GM12878 (cell line): ENCODE data around the gene RPS15A. TPM values are rescaled to one million over a fixed set of nuclear protein-coding genes. Genes with fewer than 3 reads are reported as not detected.
"Not testable (repeated sequence)": the region's sequence is repeated elsewhere in the genome, so short reads cannot be mapped to it uniquely, and the experiment has no call there.

ENCODE experiments used
- ATAC-seq: fragments of 200-7000 bp; cut with Tn5 transposase; 3 replicates; pipeline ENCODE4 v1.9.1; 2020; ENCODE audit warnings: mild to moderate bottlenecking, moderate library complexity
- BruUV-seq: library from RNA; stranded (reverse); fragments of 400-500 nt; replicated peaks from 2 replicates; lab custom pipeline; 2021; lab: Mats Ljungman, UMichigan
- CTCF ChIA-PET: fragments of 300-600 bp; sonication (Branson Sonifier 250); formaldehyde crosslinking; extraction: SDS; loops from one replicate; lab custom pipeline; 2021; ENCODE audit warnings: inconsistent platforms; lab: Yijun Ruan, JAX
- POLR2A ChIA-PET: fragments of 350-600 bp; formaldehyde crosslinking; extraction: SDS; loops from one replicate; lab custom pipeline; 2021; ENCODE audit warnings: inconsistent platforms; lab: Charles Lee
- RAD21 ChIA-PET: fragments of 300-600 bp; sonication (Branson Sonifier 250); formaldehyde crosslinking; loops from one replicate; lab custom pipeline; 2023; ENCODE audit warnings: antibody characterized with exemption; ENCODE audit not compliant: unreplicated experiment; lab: Charles Lee
- SMC1A ChIA-PET: fragments of 300-600 bp; sonication (Branson Sonifier 250); formaldehyde crosslinking; loops from one replicate; lab custom pipeline; 2023; ENCODE audit not compliant: unreplicated experiment, uncharacterized antibody; lab: Charles Lee
- DNase-seq: peaks from one replicate; pipeline ENCODE4 v3.0.0-alpha.2; 2011; ENCODE audit warnings: low read depth, low spot score
- FAIRE-seq: peaks from 3 replicates; lab custom pipeline; 2011; peaks lifted over from hg19 to GRCh38; lab: Jason Lieb, UNC
- H2AFZ ChIP-seq: 2 replicates; pipeline ENCODE4 v1.6.0; 2011; ENCODE audit warnings: low read depth, low read length, control low read depth; ENCODE audit not compliant: control insufficient read depth
- H3K27ac ChIP-seq: 2 replicates; pipeline ENCODE4 v1.5.1; 2011; ENCODE audit warnings: control low read depth; ENCODE audit not compliant: control insufficient read depth, insufficient read depth
- H3K27me3 ChIP-seq, 2 experiments: replicated peaks in 1 of 2; 2 replicates each; pipeline versions ENCODE4 v1.6.0 to v1.6.1; 2011; ENCODE audit warnings: low read length in 1 of 2; ENCODE audit not compliant: control insufficient read depth in 2 of 2, insufficient read depth in 2 of 2
- H3K36me3 ChIP-seq, 2 experiments: 2 replicates each; pipeline ENCODE4 v1.5.1; 2011; ENCODE audit warnings: low read length in 1 of 2; ENCODE audit not compliant: control insufficient read depth in 2 of 2, insufficient read depth in 2 of 2
- H3K4me1 ChIP-seq: 2 replicates; pipeline ENCODE4 v1.6.1; 2011; ENCODE audit warnings: mild to moderate bottlenecking, low read length, moderate library complexity, mixed read lengths; ENCODE audit not compliant: control insufficient read depth, insufficient read depth
- H3K4me2 ChIP-seq: 2 replicates; pipeline ENCODE4 v1.6.0; 2011; ENCODE audit warnings: control low read depth; ENCODE audit not compliant: control insufficient read depth, insufficient read depth
- H3K4me3 ChIP-seq: fragments of 200-600 bp; sonication (generic); 2 replicates; pipeline ENCODE4 v1.5.1; 2016
- H3K79me2 ChIP-seq: 2 replicates; pipeline ENCODE4 v1.6.0; 2011; ENCODE audit warnings: low read length; ENCODE audit not compliant: control insufficient read depth, insufficient read depth
- H3K9ac ChIP-seq: 2 replicates; pipeline ENCODE4 v1.8.0; 2011; ENCODE audit warnings: low read length, control low read depth, mixed read lengths; ENCODE audit not compliant: control insufficient read depth, insufficient read depth
- H3K9me3 ChIP-seq: replicated peaks from 3 replicates; pipeline ENCODE4 v1.5.1; 2011; ENCODE audit warnings: mild to moderate bottlenecking, low read length; ENCODE audit not compliant: control insufficient read depth, insufficient read depth
- H4K20me1 ChIP-seq: 2 replicates; pipeline ENCODE4 v1.6.0; 2011; ENCODE audit not compliant: control insufficient read depth, insufficient read depth
- BCL11A ChIP-seq: IDR thresholded peaks from 2 replicates; pipeline ENCODE4 v1.6.1; 2011; ENCODE audit warnings: low read depth, low read length
- IKZF2 ChIP-seq, 2 experiments: fragments of 450-650 bp; IDR thresholded peaks; 2 replicates each; pipeline ENCODE4 v1.6.1; 2017; ENCODE audit warnings: mild to moderate bottlenecking in 2 of 2, moderate library complexity in 2 of 2
- JUNB ChIP-seq: IDR thresholded peaks from 2 replicates; pipeline ENCODE4 v1.6.1; 2016; ENCODE audit warnings: antibody characterized with exemption, mild to moderate bottlenecking
- MEF2A ChIP-seq: IDR thresholded peaks from 2 replicates; pipeline ENCODE4 v1.6.1; 2011; ENCODE audit warnings: low read depth, mild to moderate bottlenecking, low read length, moderate library complexity; ENCODE audit not compliant: insufficient read depth
- RUNX3 ChIP-seq: IDR thresholded peaks from 2 replicates; pipeline ENCODE4 v1.6.1; 2012; ENCODE audit warnings: low read length, inconsistent platforms
- ZBTB40 ChIP-seq: fragments of 450-650 bp; IDR thresholded peaks from 2 replicates; pipeline ENCODE4 v1.6.1; 2016; ENCODE audit warnings: mild to moderate bottlenecking, moderate library complexity, borderline replicate concordance
- WGBS: methylation state at CpG from one replicate; pipeline ENCODE4 v1.1.6; 2016; ENCODE audit warnings: low lambda C conversion rate; ENCODE audit not compliant: insufficient replicate concordance, insufficient coverage; ENCODE audit errors: missing lambda C conversion rate; 5-methylcytosine and 5-hydroxymethylcytosine counted together
- in situ Hi-C: fragments of 300-500 bp; cut with MboI; formaldehyde crosslinking; loops from 9 replicates; pipeline ENCODE4 v1.14.3; 2018; ENCODE audit warnings: mixed read lengths
- intact Hi-C: fragments of 100-400 bp; cut with micrococcal nuclease; formaldehyde crosslinking; loops from one replicate; pipeline ENCODE4 v1.14.2; 2022; ENCODE audit not compliant: unreplicated experiment
- polyA plus RNA-seq, 11 experiments: library from polyadenylated mRNA; depleted of rRNA in 4 of 11; unstranded in 6 of 11; stranded (reverse) in 5 of 11; fragments of >200 nt; fragmentation: Nextera tagmentation in 4 of 11; fragmentation: Illumina TruSeq in 1 of 11; extraction: Ambion mirVana in 4 of 11; extraction: Trizol in 1 of 11; gene quantifications; 1 replicate in 1 of 11; 2 replicates in 10 of 11; pipeline versions ENCODE4 v1.2.1 to v1.2.3, GENCODE V29; 2011 to 2016; ENCODE audit warnings: inconsistent platforms in 2 of 11, missing spikeins in 2 of 11, low read depth in 1 of 11
- total RNA-seq, 4 experiments: library from RNA; depleted of rRNA in 3 of 4; stranded (reverse); fragments of >200 nt in 3 of 4; fragmentation: Illumina TruSeq in 1 of 4; extraction: Trizol in 1 of 4; gene quantifications; 2 replicates each; pipeline versions ENCODE4 v1.2.1 to v1.2.3, GENCODE V29; 2013 to 2021

RPS15A gene
- total and polyA plus RNA-seq, 10 of the 15 experiments (the other 5 are each of a cell fraction or from before 2014, with no cell fraction given), result 1,566 to 6,408 (median 2,999) TPM

- H3K4me1 ChIP-seq, H3K9me3 ChIP-seq, FAIRE-seq, H3K27ac ChIP-seq, POLR2A ChIA-PET, H3K4me2 ChIP-seq, H4K20me1 ChIP-seq, H2AFZ ChIP-seq, H3K4me3 ChIP-seq, H3K79me2 ChIP-seq, H3K9ac ChIP-seq, H3K27me3 ChIP-seq, ATAC-seq, CTCF ChIA-PET, H3K36me3 ChIP-seq, intact Hi-C loops, RAD21 ChIA-PET, BruUV-seq, DNase-seq: not testable (repeated sequence)
- in situ Hi-C loops, result loop anchor here (25.0 kb wide), 2 partner anchors 835 to 1210 kb away; no protein-coding TSS in a partner anchor
- 91% methylated on average over 7 of the region's 7 CpGs for WGBS
- SMC1A ChIA-PET, result interaction anchor here (1.3 kb wide), 1 partner anchor 12 kb away, joined by 3 read pairs; no protein-coding TSS in a partner anchor
Observed at GRCh38 chr16:18772171-18772570, 18.0 kb downstream of the RPS15A start.

- H3K9me3 ChIP-seq, H3K36me3 ChIP-seq, H3K4me3 ChIP-seq, H3K4me1 ChIP-seq, SMC1A ChIA-PET, H3K4me2 ChIP-seq, H2AFZ ChIP-seq, RAD21 ChIA-PET, BruUV-seq, H3K9ac ChIP-seq, FAIRE-seq, H3K79me2 ChIP-seq, H3K27ac ChIP-seq, intact Hi-C loops, DNase-seq, H3K27me3 ChIP-seq, H4K20me1 ChIP-seq: not testable (repeated sequence)
- in situ Hi-C loops, result loop anchor here (25.0 kb wide), 2 partner anchors 833 to 1208 kb away; no protein-coding TSS in a partner anchor
- ChIA-PET POLR2A (interaction anchor here (0.7 kb wide), 1 partner anchor 25 kb away, joined by 5 read pairs; no protein-coding TSS in a partner anchor), CTCF (interaction anchor here (1.4 kb wide), 1 partner anchor 14 kb away, joined by 4 read pairs; no protein-coding TSS in a partner anchor)
- TF ChIP-seq MEF2A (peak; percentile 34; the same call in 1 of the 2 replicates), RUNX3 (peak; percentile 68), JUNB (peak; percentile 75), ZBTB40 (peak; percentile 61), BCL11A (0 out of 2 replicates have a peak, but pooled peaks have one; percentile 16), IKZF2 (IDR thresholded peaks at IDR 0.05) (peak in 1 of 2 experiments; percentile 51; a peak in 2 of 4 replicates)
- WGBS, result 67% methylated on average over 11 of the region's 11 CpGs
- ATAC-seq, result peak; percentile 61
Observed at GRCh38 chr16:18770336-18770962, 19.7 kb downstream of the RPS15A start.
